Progenitor cell of endocrine pancreas (in vitro differentiated cells): ENCODE results near the gene KIF3C. TPM values are rescaled to one million over a fixed set of nuclear protein-coding genes. Genes with fewer than 3 reads are reported as not detected.

Source experiments
- DNase-seq: peaks from one replicate; pipeline ENCODE4 v3.0.0; 2021; ENCODE audit warnings: low spot score; ENCODE audit not compliant: unreplicated experiment
- H3K27ac Mint-ChIP-seq: 2 replicates; pipeline ENCODE4 v1.8.0; 2021; ENCODE audit warnings: mild to moderate bottlenecking, moderate library complexity, mixed read lengths
- H3K27me3 Mint-ChIP-seq: 2 replicates; pipeline ENCODE4 v1.8.0; 2021; ENCODE audit warnings: mixed read lengths
- H3K36me3 Mint-ChIP-seq: 2 replicates; pipeline ENCODE4 v1.8.0; 2022; ENCODE audit warnings: mixed read lengths; ENCODE audit not compliant: insufficient read depth
- H3K4me1 Mint-ChIP-seq: 2 replicates; pipeline ENCODE4 v1.8.0; 2021; ENCODE audit warnings: low read depth, mixed read lengths
- H3K4me3 Mint-ChIP-seq: 2 replicates; pipeline ENCODE4 v1.8.0; 2021; ENCODE audit warnings: low read depth, mild to moderate bottlenecking, moderate library complexity, mixed read lengths
- H3K9me3 Mint-ChIP-seq: 2 replicates; pipeline ENCODE4 v1.8.0; 2021; ENCODE audit warnings: low read depth, mixed read lengths
- CTCF ChIP-seq: fragments of 200-600 bp; sonication (generic); IDR thresholded peaks from one replicate; pipeline ENCODE4 v1.5.0; 2021; ENCODE audit warnings: antibody characterized with exemption, mild to moderate bottlenecking; ENCODE audit not compliant: unreplicated experiment
- total RNA-seq: library from RNA; stranded (reverse); gene quantifications from 2 replicates; pipeline ENCODE4 v1.2.1, GENCODE V29; 2021

Gene KIF3C
- total RNA-seq, 1 donor from 2014 or later, result 42.3 TPM

- peak; percentile 39 for DNase-seq
- H3K27me3 Mint-ChIP-seq, result peaks cover 21% of the 10 kb centered on the region
Measured at GRCh38 chr2:25877431-25878360, 104.6 kb downstream of the KIF3C start.

More at GRCh38 chr2:25877431-25878360, 104.6 kb downstream of the KIF3C start:
- H3K4me1 Mint-ChIP-seq, result peaks cover 10% of the 10 kb centered on the region
- peak overlapping the region; percentile 96 for H3K4me3 Mint-ChIP-seq
- H3K9me3 Mint-ChIP-seq, result no peaks in the 10 kb centered on the region
- TF ChIP-seq CTCF, result no peak
- H3K27ac Mint-ChIP-seq, result peak overlapping the region; percentile 99
- H3K36me3 Mint-ChIP-seq, result no peaks in the 10 kb centered on the region

Other genes starting within 250 kb of the KIF3C start
- 24.3 and 24.8 TPM in 2 replicates for gene ASXL2, start 104.0 kb downstream of the KIF3C start, total RNA-seq
- gene RAB10, start 51.6 kb upstream of the KIF3C start, total RNA-seq, result 106 and 114 TPM in 2 replicates
- 10.4 and 12.1 TPM in 2 replicates for gene GAREM2, start 190.6 kb upstream of the KIF3C start, total RNA-seq